Muscle layer of duodenum (tissue), 2 donors: ENCODE results near the gene HOMER2.
A peak's percentile ranks its signal among the peaks of the same experiment; 100 is the strongest.

Source experiments
- H3K27ac ChIP-seq: one replicate; pipeline ENCODE4 v1.7.0; 2013; ENCODE audit warnings: mild to moderate bottlenecking, low read length
- H3K27me3 ChIP-seq: one replicate; pipeline ENCODE4 v1.7.0; 2013; ENCODE audit warnings: low read depth, mild to moderate bottlenecking, control low read depth, low read length
- H3K36me3 ChIP-seq, 2 donors: one replicate each; pipeline ENCODE4 v1.7.0; 2013; ENCODE audit warnings: low read length in 2 of 2, control low read depth in 1 of 2, mild to moderate bottlenecking in 1 of 2; ENCODE audit not compliant: insufficient read depth in 2 of 2, control insufficient read depth in 1 of 2
- H3K4me1 ChIP-seq, 2 donors: one replicate each; pipeline ENCODE4 v1.7.0; 2013; ENCODE audit warnings: low read length in 2 of 2, mild to moderate bottlenecking in 2 of 2, control low read depth in 1 of 2, moderate library complexity in 1 of 2; ENCODE audit not compliant: insufficient read depth in 2 of 2, control insufficient read depth in 1 of 2
- H3K4me3 ChIP-seq, 2 donors: one replicate each; pipeline ENCODE4 v1.7.0; 2013; ENCODE audit warnings: low read length in 2 of 2, low read depth in 1 of 2, mild to moderate bottlenecking in 1 of 2
- H3K9me3 ChIP-seq, 2 donors: one replicate each; pipeline ENCODE4 v1.7.0; 2013; ENCODE audit warnings: low read length in 2 of 2, control low read depth in 1 of 2, mild to moderate bottlenecking in 1 of 2; ENCODE audit not compliant: control insufficient read depth in 1 of 2
- donor health status: healthy.

HOMER2 gene

DNA sequence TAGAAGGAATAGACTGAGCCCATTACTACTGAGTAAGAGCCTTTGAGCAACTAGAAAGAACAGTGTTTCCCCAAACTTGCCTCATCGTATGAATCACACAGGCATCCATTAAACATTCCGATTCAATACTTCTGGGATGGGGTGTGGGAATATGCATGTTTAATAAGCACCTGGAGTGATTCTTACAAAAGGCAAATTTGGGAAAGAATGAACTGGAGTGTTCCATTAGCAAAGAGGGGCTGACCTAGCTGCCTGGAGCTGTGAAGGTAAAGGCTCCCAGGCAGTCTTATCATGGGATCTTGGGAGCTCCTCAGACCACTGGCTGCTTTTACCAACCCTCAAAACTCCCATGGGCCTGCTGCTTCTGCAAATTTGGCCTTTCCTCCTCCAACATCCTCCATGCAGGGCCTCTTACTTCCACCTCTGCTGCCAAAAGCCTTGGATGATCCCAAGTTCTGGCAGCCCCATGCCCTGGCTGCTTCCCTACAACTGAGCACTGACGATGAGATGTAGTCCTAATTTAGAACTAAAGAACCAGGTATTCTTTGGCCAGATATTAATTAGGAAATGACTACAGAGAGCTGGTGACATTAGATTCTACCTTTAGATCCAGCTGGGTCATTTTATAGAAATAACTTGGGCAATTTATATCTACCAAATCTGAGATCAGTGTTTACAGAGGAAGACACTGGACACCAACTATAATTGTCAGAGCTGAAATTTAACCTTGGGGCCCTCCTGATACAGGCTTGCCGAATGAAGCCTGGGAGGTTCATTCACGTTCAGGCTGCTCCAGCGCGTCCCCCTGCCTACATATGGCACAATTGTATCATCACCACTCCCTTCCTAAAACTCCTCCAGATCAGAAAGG is 11.2 kb upstream of the HOMER2 start:
- no peaks in the 10 kb centered on the region for H3K9me3 ChIP-seq
- no peak overlapping the region for H3K4me3 ChIP-seq
- no peak overlapping the region for H3K27ac ChIP-seq
- H3K36me3 ChIP-seq, result no peaks in the 10 kb centered on the region
- no peaks in the 10 kb centered on the region for H3K27me3 ChIP-seq
- H3K4me1 ChIP-seq, result no peaks in the 10 kb centered on the region

GRCh38 chr15:82960766-82961165 is 8.2 kb upstream of the HOMER2 start:
- Histone ChIP-seq H3K4me3 (no peak overlapping the region), H3K27ac (no peak overlapping the region), H3K36me3 (no peaks in the 10 kb centered on the region), H3K9me3 (no peaks in the 10 kb centered on the region), H3K27me3 (no peaks in the 10 kb centered on the region), H3K4me1 (no peaks in the 10 kb centered on the region)

GRCh38 chr15:82959423-82959822 is 6.9 kb upstream of the HOMER2 start:
- Histone ChIP-seq H3K36me3 (no peaks in the 10 kb centered on the region), H3K27ac (no peak overlapping the region), H3K27me3 (no peaks in the 10 kb centered on the region), H3K9me3 (no peaks in the 10 kb centered on the region), H3K4me3 (no peak overlapping the region), H3K4me1 (no peaks in the 10 kb centered on the region)

DNA sequence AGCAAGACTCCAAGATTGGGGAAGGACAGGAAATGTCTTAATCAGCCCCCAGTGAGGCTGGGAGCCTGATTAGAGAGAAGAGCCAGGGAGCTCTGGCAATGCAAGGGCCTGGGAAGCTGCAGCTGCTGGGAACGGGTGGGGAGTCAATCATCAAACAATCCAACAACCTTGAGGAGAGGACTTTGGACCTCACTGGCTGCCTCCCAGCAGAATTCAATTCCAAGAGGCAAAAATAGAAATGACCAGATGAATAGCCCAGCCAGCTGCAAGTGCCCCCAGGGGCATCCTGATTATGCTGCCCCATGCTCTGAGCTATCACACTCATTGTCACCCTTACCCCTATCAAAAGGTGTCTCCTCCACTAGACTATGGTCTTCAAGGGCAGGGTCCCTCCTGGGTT is 6.1 kb upstream of the HOMER2 start:
- H3K27me3 ChIP-seq, result no peaks in the 10 kb centered on the region
- H3K4me1 ChIP-seq, result no peaks in the 10 kb centered on the region
- H3K4me3 ChIP-seq, result no peak overlapping the region
- H3K36me3 ChIP-seq, result no peaks in the 10 kb centered on the region
- no peak overlapping the region for H3K27ac ChIP-seq
- no peaks in the 10 kb centered on the region for H3K9me3 ChIP-seq

DNA sequence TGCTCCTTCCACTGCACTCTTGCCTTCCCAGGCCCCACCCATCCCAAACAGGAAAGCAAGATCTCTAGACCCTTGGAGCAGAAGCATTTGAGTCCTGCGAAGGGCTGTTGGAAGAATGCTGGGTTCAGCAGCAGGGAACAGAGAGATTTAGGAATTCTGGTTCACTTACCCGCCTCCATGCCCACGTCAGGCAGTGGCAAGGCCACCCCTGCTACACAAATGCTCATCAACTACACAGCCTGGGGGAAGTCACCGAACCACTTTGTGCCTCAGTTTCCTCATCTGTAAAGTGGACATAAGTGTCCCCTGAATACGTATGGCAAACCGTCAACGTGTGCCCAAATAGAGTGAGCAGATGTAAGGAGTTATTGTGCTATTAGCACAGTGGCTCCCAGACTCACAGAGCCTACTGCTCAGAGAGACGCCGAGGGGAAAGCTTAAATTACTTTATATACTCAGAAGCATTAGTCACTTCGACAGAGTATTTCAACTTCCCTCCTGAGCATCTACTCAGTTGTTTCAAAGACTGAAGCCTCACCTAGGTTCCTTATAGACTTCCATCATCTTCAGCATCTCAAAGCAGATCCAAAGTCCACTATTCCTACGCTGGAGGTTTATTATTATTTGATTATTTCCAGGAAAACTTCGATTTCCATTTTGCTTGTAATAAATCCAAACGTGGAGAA is 905 bp downstream of the HOMER2 start:
- Histone ChIP-seq H3K9me3 (no peaks in the 10 kb centered on the region), H3K4me1 (peaks cover 0 to 4% of the 10 kb centered on the region in 2 donors), H3K27me3 (no peaks in the 10 kb centered on the region), H3K27ac (no peak overlapping the region), H3K36me3 (no peaks in the 10 kb centered on the region), H3K4me3 (peak overlapping the region; percentile 48 to 69)

GRCh38 chr15:82950746-82951370 is 1.7 kb downstream of the HOMER2 start:
- H3K27ac ChIP-seq, result no peak overlapping the region
- no peaks in the 10 kb centered on the region for H3K27me3 ChIP-seq
- no peaks in the 10 kb centered on the region for H3K36me3 ChIP-seq
- no peaks in the 10 kb centered on the region for H3K9me3 ChIP-seq
- H3K4me3 ChIP-seq, result no peak overlapping the region
- H3K4me1 ChIP-seq, result peaks cover 0 to 4% of the 10 kb centered on the region in 2 donors

DNA sequence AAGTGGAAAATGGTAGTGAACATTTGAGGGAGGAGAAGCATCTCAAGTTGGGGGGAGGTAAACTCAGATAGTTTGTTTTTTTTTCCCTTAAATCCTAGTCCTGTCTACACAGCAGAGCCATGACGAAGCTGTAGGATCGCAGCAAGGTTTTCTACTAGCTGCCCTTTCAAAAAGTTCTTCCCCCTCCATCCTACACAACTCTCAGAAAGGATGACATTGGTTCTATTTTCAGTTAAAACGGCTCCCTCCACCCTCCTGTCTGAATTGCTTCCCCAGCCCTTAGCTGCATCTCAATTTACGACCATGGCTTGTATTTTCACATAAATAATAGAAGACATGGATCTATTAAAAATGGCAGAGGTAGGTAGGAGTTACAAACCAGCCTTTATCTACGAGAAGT is 2.2 kb downstream of the HOMER2 start:
- H3K36me3 ChIP-seq, result no peaks in the 10 kb centered on the region
- no peaks in the 10 kb centered on the region for H3K27me3 ChIP-seq
- H3K4me1 ChIP-seq, result peaks cover 0 to 4% of the 10 kb centered on the region in 2 donors
- no peak overlapping the region for H3K27ac ChIP-seq
- no peak overlapping the region for H3K4me3 ChIP-seq
- H3K9me3 ChIP-seq, result no peaks in the 10 kb centered on the region

GRCh38 chr15:82946155-82946701 is 6.3 kb downstream of the HOMER2 start:
- Histone ChIP-seq H3K27me3 (no peaks in the 10 kb centered on the region), H3K4me1 (peaks cover 0 to under 1% of the 10 kb centered on the region in 2 donors), H3K36me3 (no peaks in the 10 kb centered on the region), H3K9me3 (no peaks in the 10 kb centered on the region), H3K4me3 (no peak overlapping the region), H3K27ac (no peak overlapping the region)

DNA sequence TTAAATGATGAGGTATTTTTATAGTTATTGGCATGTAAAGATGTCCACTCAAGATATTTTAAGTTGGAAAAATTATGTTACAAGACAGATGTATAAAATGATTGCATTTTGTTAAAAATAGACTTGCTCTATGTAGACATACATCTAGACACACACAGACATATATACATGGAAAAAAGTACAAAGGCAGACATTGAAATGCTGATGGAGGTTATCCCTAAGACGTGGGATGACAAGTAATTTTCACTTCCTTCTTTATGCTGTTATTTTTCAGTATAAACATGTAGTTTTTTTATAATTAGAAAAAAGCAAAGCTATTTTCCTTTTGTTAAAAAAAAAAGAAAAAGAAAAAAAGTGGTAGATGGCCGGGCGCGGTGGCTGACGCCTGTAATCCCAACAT is 7.2 kb downstream of the HOMER2 start:
- Histone ChIP-seq H3K9me3 (no peaks in the 10 kb centered on the region), H3K27ac (no peak overlapping the region), H3K4me1 (no peaks in the 10 kb centered on the region)

DNA sequence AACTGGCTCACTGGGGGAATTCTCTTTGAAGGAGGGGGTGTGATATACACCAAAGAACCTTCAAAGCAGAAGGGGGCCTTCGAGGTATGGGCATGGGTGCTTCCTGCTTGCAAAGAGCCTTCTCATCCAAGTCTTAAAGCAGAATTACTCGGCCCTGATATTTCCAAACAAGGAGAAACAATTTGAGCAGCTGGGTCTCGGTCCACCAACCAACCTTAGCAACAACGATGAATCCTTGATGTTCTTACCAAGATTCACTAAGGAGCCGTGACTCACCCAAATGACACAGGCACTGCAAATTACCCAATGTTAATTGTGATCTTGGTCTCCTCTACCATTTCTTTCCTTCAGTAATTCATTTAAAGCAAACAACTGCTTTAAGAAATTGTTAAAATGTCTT is 7.7 kb downstream of the HOMER2 start:
- H3K9me3 ChIP-seq, result no peaks in the 10 kb centered on the region
- no peaks in the 10 kb centered on the region for H3K36me3 ChIP-seq
- no peak overlapping the region for H3K27ac ChIP-seq
- H3K4me1 ChIP-seq, result no peaks in the 10 kb centered on the region
- no peaks in the 10 kb centered on the region for H3K27me3 ChIP-seq
- H3K4me3 ChIP-seq, result no peak overlapping the region

More for the DNA sequence above, 7.2 kb downstream of the HOMER2 start:
- no peaks in the 10 kb centered on the region for H3K36me3 ChIP-seq
- no peak overlapping the region for H3K4me3 ChIP-seq
- H3K27me3 ChIP-seq, result no peaks in the 10 kb centered on the region

DNA sequence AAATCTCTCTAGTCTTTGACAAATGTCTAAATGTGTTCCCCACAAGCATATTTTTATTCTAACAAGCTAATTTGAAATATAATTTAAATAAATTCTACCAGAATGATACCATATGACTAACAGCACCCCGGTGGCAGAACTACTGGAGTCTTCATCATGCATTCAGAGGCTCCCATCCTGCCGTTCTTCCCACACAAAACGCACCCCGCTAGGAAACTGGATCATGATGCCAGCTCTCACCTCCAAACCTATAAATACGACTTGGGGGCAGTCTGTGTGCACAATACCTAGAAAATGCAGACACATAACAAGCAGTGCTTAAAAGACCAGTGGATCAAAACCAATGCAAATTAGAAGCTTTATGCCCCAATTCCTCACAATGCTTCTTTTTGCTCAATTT is 8.5 kb downstream of the HOMER2 start:
- Histone ChIP-seq H3K4me3 (no peak overlapping the region), H3K9me3 (no peaks in the 10 kb centered on the region), H3K27ac (no peak overlapping the region), H3K27me3 (no peaks in the 10 kb centered on the region), H3K36me3 (no peaks in the 10 kb centered on the region), H3K4me1 (no peaks in the 10 kb centered on the region)
